ENCODE data around the gene LRRC17. TPM values are rescaled to one million over a fixed set of nuclear protein-coding genes. Genes with fewer than 3 reads are reported as not detected.
"Not testable (repeated sequence)": the region's sequence is repeated elsewhere in the genome, so short reads cannot be mapped to it uniquely, and the experiment has no call there.

LRRC17 gene
- polyA plus RNA-seq, 1 donor from 2014 or later, result 6.7 TPM

GRCh38 chr7:102976493-102976892, 63.7 kb downstream of the LRRC17 start:
- Histone ChIP-seq H3K79me2 (replicated peaks; ENCODE audit: insufficient read depth, low read length) (no peaks in the 10 kb centered on the region), H3K36me3 (ENCODE audit: insufficient read depth, low read length) (no peaks in the 10 kb centered on the region), H3K9me2 (ENCODE audit: insufficient read depth, low read length) (no peaks in the 10 kb centered on the region), H2AFZ (ENCODE audit: low read depth, low read length) (no peak overlapping the region), H3K4me3 (ENCODE audit: low read length) (no peak overlapping the region), H3K9me3 (ENCODE audit: low read length) (no peaks in the 10 kb centered on the region), H3K27me3 (ENCODE audit: insufficient read depth, low read depth, low read length) (no peaks in the 10 kb centered on the region), H3K27ac (ENCODE audit: low read length) (no peak overlapping the region), H3K9ac (ENCODE audit: low read length) (no peak overlapping the region), H3F3A (ENCODE audit: insufficient read depth, low read length, poor library complexity, severe bottlenecking) (no peaks in the 10 kb centered on the region), H3K4me2 (ENCODE audit: low read length) (no peak overlapping the region), H4K20me1 (ENCODE audit: insufficient read depth) (no peaks in the 10 kb centered on the region)
- TF ChIP-seq EZH2 (IDR thresholded peaks at IDR 0.05; ENCODE audit: borderline replicate concordance, insufficient read depth, low read length, poor library complexity, severe bottlenecking), result no peak

DNA sequence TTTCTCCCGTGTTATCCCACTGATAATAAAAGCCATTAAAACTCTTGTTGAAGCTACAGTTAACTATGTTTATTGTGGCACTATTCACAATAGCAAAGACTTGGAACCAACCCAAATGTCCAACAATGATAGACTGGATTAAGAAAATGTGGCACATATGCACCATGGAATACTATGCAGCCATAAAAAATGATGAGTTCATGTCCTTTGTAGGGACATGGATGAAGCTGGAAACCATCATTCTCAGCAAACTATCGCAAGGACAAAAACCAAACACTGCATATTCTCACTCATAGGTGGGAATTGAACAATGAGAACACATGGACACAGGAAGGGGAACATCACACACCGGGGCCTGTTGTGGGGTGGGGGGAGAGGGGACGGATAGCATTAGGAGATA, 64.8 kb downstream of the LRRC17 start:
- not testable (repeated sequence) for H3K36me3 ChIP-seq (ENCODE audit: insufficient read depth, low read length); H3K9me2 ChIP-seq (ENCODE audit: insufficient read depth, low read length); H3K27me3 ChIP-seq (ENCODE audit: insufficient read depth, low read depth, low read length); H3K4me3 ChIP-seq (ENCODE audit: low read length); H3K79me2 ChIP-seq (replicated peaks; ENCODE audit: insufficient read depth, low read length); H2AFZ ChIP-seq (ENCODE audit: low read depth, low read length); H3K9ac ChIP-seq (ENCODE audit: low read length); H3K4me2 ChIP-seq (ENCODE audit: low read length); H3F3A ChIP-seq (ENCODE audit: insufficient read depth, low read length, poor library complexity, severe bottlenecking); H3K27ac ChIP-seq (ENCODE audit: low read length); H3K9me3 ChIP-seq (ENCODE audit: low read length); H4K20me1 ChIP-seq (ENCODE audit: insufficient read depth)

GRCh38 chr7:102978284-102978683, 65.5 kb downstream of the LRRC17 start:
- H3K9ac ChIP-seq (ENCODE audit: low read length), result no peak overlapping the region
- no peaks in the 10 kb centered on the region for H3K27me3 ChIP-seq (ENCODE audit: insufficient read depth, low read depth, low read length)
- no peak for TF ChIP-seq RAD21 (conservative IDR thresholded peaks at IDR 0.05)
- TF ChIP-seq EZH2 (IDR thresholded peaks at IDR 0.05; ENCODE audit: borderline replicate concordance, insufficient read depth, low read length, poor library complexity, severe bottlenecking), result no peak
- no peak for TF ChIP-seq SMC3 (conservative IDR thresholded peaks at IDR 0.05; ENCODE audit: poor library complexity)
- TF ChIP-seq MXI1 (conservative IDR thresholded peaks at IDR 0.05; ENCODE audit: poor library complexity, severe bottlenecking), result no peak
- TF ChIP-seq REST (IDR thresholded peaks at IDR 0.05; ENCODE audit: borderline replicate concordance), result no peak
- TF ChIP-seq EP300 (conservative IDR thresholded peaks at IDR 0.05; ENCODE audit: poor library complexity, severe bottlenecking), result no peak
- no peak for TF ChIP-seq TAF1 (IDR thresholded peaks at IDR 0.05; ENCODE audit: low read depth)
- TF ChIP-seq, protein P1, sequence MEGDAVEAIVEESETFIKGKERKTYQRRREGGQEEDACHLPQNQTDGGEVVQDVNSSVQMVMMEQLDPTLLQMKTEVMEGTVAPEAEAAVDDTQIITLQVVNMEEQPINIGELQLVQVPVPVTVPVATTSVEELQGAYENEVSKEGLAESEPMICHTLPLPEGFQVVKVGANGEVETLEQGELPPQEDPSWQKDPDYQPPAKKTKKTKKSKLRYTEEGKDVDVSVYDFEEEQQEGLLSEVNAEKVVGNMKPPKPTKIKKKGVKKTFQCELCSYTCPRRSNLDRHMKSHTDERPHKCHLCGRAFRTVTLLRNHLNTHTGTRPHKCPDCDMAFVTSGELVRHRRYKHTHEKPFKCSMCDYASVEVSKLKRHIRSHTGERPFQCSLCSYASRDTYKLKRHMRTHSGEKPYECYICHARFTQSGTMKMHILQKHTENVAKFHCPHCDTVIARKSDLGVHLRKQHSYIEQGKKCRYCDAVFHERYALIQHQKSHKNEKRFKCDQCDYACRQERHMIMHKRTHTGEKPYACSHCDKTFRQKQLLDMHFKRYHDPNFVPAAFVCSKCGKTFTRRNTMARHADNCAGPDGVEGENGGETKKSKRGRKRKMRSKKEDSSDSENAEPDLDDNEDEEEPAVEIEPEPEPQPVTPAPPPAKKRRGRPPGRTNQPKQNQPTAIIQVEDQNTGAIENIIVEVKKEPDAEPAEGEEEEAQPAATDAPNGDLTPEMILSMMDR (IDR thresholded peaks at IDR 0.05; ENCODE audit: poor library complexity, severe bottlenecking), result no peak
- TF ChIP-seq POLR2AphosphoS5 (IDR thresholded peaks at IDR 0.05), result no peak
- no peaks in the 10 kb centered on the region for H3K9me3 ChIP-seq (ENCODE audit: low read length)
- H3K27ac ChIP-seq (ENCODE audit: low read length), result no peak overlapping the region
- H3K4me3 ChIP-seq (ENCODE audit: low read length), result no peak overlapping the region
- H3K4me2 ChIP-seq (ENCODE audit: low read length), result no peak overlapping the region
- H3K79me2 ChIP-seq (replicated peaks; ENCODE audit: insufficient read depth, low read length), result no peaks in the 10 kb centered on the region
- no peak overlapping the region for H2AFZ ChIP-seq (ENCODE audit: low read depth, low read length)
- H4K20me1 ChIP-seq (ENCODE audit: insufficient read depth), result no peaks in the 10 kb centered on the region
- no peaks in the 10 kb centered on the region for H3F3A ChIP-seq (ENCODE audit: insufficient read depth, low read length, poor library complexity, severe bottlenecking)
- H3K9me2 ChIP-seq (ENCODE audit: insufficient read depth, low read length), result no peaks in the 10 kb centered on the region
- H3K36me3 ChIP-seq (ENCODE audit: insufficient read depth, low read length), result no peaks in the 10 kb centered on the region

All from neural cell (in vitro differentiated cells).